CD14-positive monocyte (primary cell): ENCODE measurements around the gene MGME1. TPM values are rescaled to one million over a fixed set of nuclear protein-coding genes. Genes with fewer than 3 reads are reported as not detected.

Source experiments
- DNase-seq, 3 donors: peaks; one replicate each; pipeline ENCODE4 v3.0.0-alpha.2; 2011 to 2022
- H2AFZ ChIP-seq: 2 replicates; pipeline ENCODE4 v1.6.0; 2012; ENCODE audit warnings: mild to moderate bottlenecking, low read depth, low read length, inconsistent platforms; ENCODE audit not compliant: insufficient read depth, poor library complexity, severe bottlenecking
- H3K27ac ChIP-seq, 2 donors: 1 replicate in 1 of 2; 2 replicates in 1 of 2; pipeline ENCODE4 v1.5.1; 2012 to 2013; ENCODE audit warnings: low read length in 2 of 2, control low read depth in 1 of 2, inconsistent platforms in 1 of 2, low read depth in 1 of 2, mild to moderate bottlenecking in 1 of 2
- H3K27me3 ChIP-seq, 2 donors: one replicate each; pipeline versions ENCODE4 v1.6.0 to v1.6.1; 2011 to 2013; ENCODE audit warnings: low read length in 2 of 2; ENCODE audit not compliant: control insufficient read depth in 2 of 2, insufficient read depth in 2 of 2
- H3K36me3 ChIP-seq, 2 donors: replicated peaks in 1 of 2; 1 replicate in 1 of 2; 2 replicates in 1 of 2; pipeline versions ENCODE4 v1.5.1 to v1.6.1; 2012 to 2013; ENCODE audit warnings: low read length in 2 of 2, control low read depth in 1 of 2, inconsistent platforms in 1 of 2, mild to moderate bottlenecking in 1 of 2; ENCODE audit not compliant: insufficient read depth in 2 of 2, control insufficient read depth in 1 of 2
- H3K4me1 ChIP-seq, 2 donors: 1 replicate in 1 of 2; 2 replicates in 1 of 2; pipeline versions ENCODE4 v1.5.1 to v1.6.1; 2012 to 2013; ENCODE audit warnings: low read length in 2 of 2, control low read depth in 1 of 2, inconsistent platforms in 1 of 2, mild to moderate bottlenecking in 1 of 2, moderate library complexity in 1 of 2; ENCODE audit not compliant: insufficient read depth in 2 of 2, control insufficient read depth in 1 of 2
- H3K4me2 ChIP-seq: replicated peaks from 2 replicates; pipeline ENCODE3; 2012; ENCODE audit warnings: low read length, moderate library complexity, mild to moderate bottlenecking; ENCODE audit not compliant: poor library complexity, severe bottlenecking; ENCODE audit errors: extremely low read depth
- H3K4me3 ChIP-seq, 3 experiments: fragments of 200-600 bp in 1 of 3; sonication (generic) in 1 of 3; replicated peaks in 1 of 3; 1 replicate in 2 of 3; 2 replicates in 1 of 3; pipeline ENCODE4 v1.5.1; 2011 to 2013; ENCODE audit warnings: low read length in 3 of 3, mild to moderate bottlenecking in 3 of 3, control low read depth in 2 of 3, low read depth in 2 of 3, inconsistent platforms in 1 of 3, moderate library complexity in 1 of 3
- H3K79me2 ChIP-seq: 2 replicates; pipeline ENCODE4 v1.6.0; 2012; ENCODE audit warnings: mild to moderate bottlenecking, control low read depth, inconsistent platforms, low read length, moderate library complexity; ENCODE audit not compliant: insufficient read depth
- H3K9ac ChIP-seq: 2 replicates; pipeline ENCODE4 v1.6.0; 2017; ENCODE audit warnings: low read length, mild to moderate bottlenecking; ENCODE audit not compliant: insufficient read depth, poor library complexity, severe bottlenecking
- H3K9me3 ChIP-seq, 2 donors: replicated peaks in 1 of 2; 1 replicate in 1 of 2; 2 replicates in 1 of 2; pipeline versions ENCODE4 v1.5.1 to v1.6.1; 2012 to 2013; ENCODE audit warnings: low read length in 2 of 2, control low read depth in 1 of 2; ENCODE audit not compliant: control insufficient read depth in 1 of 2, insufficient read depth in 1 of 2
- H4K20me1 ChIP-seq: 2 replicates; pipeline ENCODE4 v1.6.0; 2012; ENCODE audit warnings: mild to moderate bottlenecking, low read length, control low read depth, moderate library complexity; ENCODE audit not compliant: insufficient read depth
- H3K27ac Mint-ChIP-seq, 7 donors: one replicate each; pipeline ENCODE4 v1.8.0; 2020; ENCODE audit warnings: mild to moderate bottlenecking in 7 of 7, mixed read lengths in 7 of 7, moderate library complexity in 6 of 7, inconsistent platforms in 2 of 7
- H3K27me3 Mint-ChIP-seq, 3 donors: one replicate each; pipeline ENCODE4 v1.8.0; 2021 to 2022; ENCODE audit warnings: low read depth in 3 of 3, mild to moderate bottlenecking in 3 of 3, mixed read lengths in 3 of 3, moderate library complexity in 3 of 3, inconsistent platforms in 1 of 3
- H3K36me3 Mint-ChIP-seq, 2 donors: one replicate each; pipeline ENCODE4 v1.8.0; 2020; ENCODE audit warnings: mixed read lengths in 2 of 2, inconsistent platforms in 1 of 2, mild to moderate bottlenecking in 1 of 2
- H3K4me1 Mint-ChIP-seq: one replicate; pipeline ENCODE4 v1.8.0; 2020; ENCODE audit warnings: mild to moderate bottlenecking, mixed read lengths
- H3K4me3 Mint-ChIP-seq, 2 donors: one replicate each; pipeline ENCODE4 v1.8.0; 2020; ENCODE audit warnings: mild to moderate bottlenecking in 2 of 2, mixed read lengths in 2 of 2, moderate library complexity in 1 of 2
- H3K9me3 Mint-ChIP-seq, 7 donors: one replicate each; pipeline ENCODE4 v1.8.0; 2020 to 2022; ENCODE audit warnings: mixed read lengths in 7 of 7, mild to moderate bottlenecking in 6 of 7, moderate library complexity in 6 of 7, inconsistent platforms in 2 of 7
- whole genome bisulfite sequencing: methylation state at CpG from one replicate; pipeline ENCODE4 v1.1.5; 2013; ENCODE audit warnings: missing lambda C conversion rate; ENCODE audit not compliant: insufficient coverage; 5-methylcytosine and 5-hydroxymethylcytosine counted together
- intact Hi-C, 2 donors: fragments of 100-400 bp; cut with micrococcal nuclease; formaldehyde crosslinking; loops; one replicate each; pipeline versions ENCODE4 v1.15.0 to v1.15.1; 2023
- polyA plus RNA-seq, 3 donors: library from polyadenylated mRNA; depleted of rRNA in 1 of 3; unstranded in 2 of 3; stranded (reverse) in 1 of 3; fragments of 300-500 nt in 2 of 3; fragments of >200 nt in 1 of 3; fragmentation: Illumina TruSeq in 2 of 3; gene quantifications; 1 replicate in 2 of 3; 2 replicates in 1 of 3; pipeline ENCODE4 v1.2.3, GENCODE V29; 2012 to 2021
- TF ChIP-seq, protein P1 (sequence below): fragments of 200-600 bp; IDR thresholded peaks from one replicate; pipeline ENCODE4 v1.8.0; 2022; ENCODE audit warnings: antibody characterized with exemption, mild to moderate bottlenecking

Gene MGME1
- polyA plus RNA-seq, 3 donors = 2.5 to 20.1 (median 13.4) TPM

DNA sequence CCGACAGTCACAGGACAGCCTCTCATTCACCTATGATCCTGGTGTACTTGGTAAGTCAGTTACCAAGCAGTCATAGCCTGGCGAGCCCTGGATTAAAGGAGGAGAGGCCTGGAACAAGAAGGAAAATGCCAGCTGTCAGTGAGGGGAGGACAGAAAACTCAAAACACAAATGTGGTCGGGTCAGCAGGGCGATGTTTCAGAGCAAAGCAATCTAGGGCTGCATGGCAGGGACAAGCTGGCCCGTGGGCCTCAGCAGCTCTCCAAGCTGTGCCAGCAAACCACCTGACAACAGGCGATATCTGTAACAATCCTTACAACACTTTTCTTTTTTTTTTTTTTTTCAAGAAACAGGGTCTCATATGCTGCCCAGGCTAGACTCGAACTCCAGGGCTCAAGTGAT lies 40.3 kb downstream of the MGME1 start:
- H3K36me3 ChIP-seq = no peaks in the 10 kb centered on the region
- no peak overlapping the region for H3K4me2 ChIP-seq
- no peak overlapping the region for H3K9ac ChIP-seq
- intact Hi-C loops = no loop called here
- no peaks in the 10 kb centered on the region for H3K36me3 Mint-ChIP-seq
- H3K27ac Mint-ChIP-seq = no peak overlapping the region
- H3K4me1 Mint-ChIP-seq = peaks cover 14% of the 10 kb centered on the region
- H3K4me1 ChIP-seq = no peaks in the 10 kb centered on the region
- H3K9me3 ChIP-seq = no peaks in the 10 kb centered on the region
- H3K9me3 Mint-ChIP-seq = peaks cover 0 to 1% (median 0%) of the 10 kb centered on the region in 7 donors
- no peaks in the 10 kb centered on the region for H3K27me3 ChIP-seq
- no peak overlapping the region for H3K4me3 ChIP-seq
- 98% methylated on average over 4 of the region's 7 CpGs for WGBS
- H2AFZ ChIP-seq = no peak overlapping the region
- no peak overlapping the region for H3K4me3 Mint-ChIP-seq
- H3K79me2 ChIP-seq = no peaks in the 10 kb centered on the region
- TF ChIP-seq, protein P1, sequence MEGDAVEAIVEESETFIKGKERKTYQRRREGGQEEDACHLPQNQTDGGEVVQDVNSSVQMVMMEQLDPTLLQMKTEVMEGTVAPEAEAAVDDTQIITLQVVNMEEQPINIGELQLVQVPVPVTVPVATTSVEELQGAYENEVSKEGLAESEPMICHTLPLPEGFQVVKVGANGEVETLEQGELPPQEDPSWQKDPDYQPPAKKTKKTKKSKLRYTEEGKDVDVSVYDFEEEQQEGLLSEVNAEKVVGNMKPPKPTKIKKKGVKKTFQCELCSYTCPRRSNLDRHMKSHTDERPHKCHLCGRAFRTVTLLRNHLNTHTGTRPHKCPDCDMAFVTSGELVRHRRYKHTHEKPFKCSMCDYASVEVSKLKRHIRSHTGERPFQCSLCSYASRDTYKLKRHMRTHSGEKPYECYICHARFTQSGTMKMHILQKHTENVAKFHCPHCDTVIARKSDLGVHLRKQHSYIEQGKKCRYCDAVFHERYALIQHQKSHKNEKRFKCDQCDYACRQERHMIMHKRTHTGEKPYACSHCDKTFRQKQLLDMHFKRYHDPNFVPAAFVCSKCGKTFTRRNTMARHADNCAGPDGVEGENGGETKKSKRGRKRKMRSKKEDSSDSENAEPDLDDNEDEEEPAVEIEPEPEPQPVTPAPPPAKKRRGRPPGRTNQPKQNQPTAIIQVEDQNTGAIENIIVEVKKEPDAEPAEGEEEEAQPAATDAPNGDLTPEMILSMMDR = no peak
- H3K27me3 Mint-ChIP-seq = no peaks in the 10 kb centered on the region
- DNase-seq = no peak
- no peak overlapping the region for H3K27ac ChIP-seq
- H4K20me1 ChIP-seq = no peaks in the 10 kb centered on the region

DNA sequence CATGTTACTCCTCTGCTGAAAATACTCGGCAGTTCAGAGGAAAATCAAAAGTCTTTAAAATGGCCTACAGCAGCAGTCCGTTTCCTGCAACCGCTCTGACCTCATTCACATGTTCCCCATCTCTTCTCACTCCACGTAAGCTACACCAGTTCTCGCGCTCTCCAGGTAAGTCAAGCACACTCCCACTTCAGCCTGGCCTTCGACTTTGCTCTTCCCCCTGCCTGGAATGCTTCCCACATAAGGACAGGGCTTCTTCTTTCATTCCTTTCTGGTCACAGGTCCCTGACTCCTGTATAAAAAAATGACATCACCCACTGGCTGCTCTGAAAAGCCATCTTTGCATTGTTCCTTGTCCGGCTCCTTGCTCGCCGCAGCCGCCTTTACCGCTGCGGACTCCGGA lies 42.7 kb downstream of the MGME1 start:
- H3K36me3 ChIP-seq = no peaks in the 10 kb centered on the region
- no peaks in the 10 kb centered on the region for H3K9me3 ChIP-seq
- H4K20me1 ChIP-seq = no peaks in the 10 kb centered on the region
- Mint-ChIP-seq H3K36me3 (no peaks in the 10 kb centered on the region), H3K27ac (peak overlapping the region in 1 of 7 donors; percentile 18), H3K4me3 (no peak overlapping the region), H3K27me3 (no peaks in the 10 kb centered on the region), H3K4me1 (peaks cover 5% of the 10 kb centered on the region), H3K9me3 (peaks cover 0 to 1% (median 0%) of the 10 kb centered on the region in 7 donors)
- no peaks in the 10 kb centered on the region for H3K4me1 ChIP-seq
- intact Hi-C loops = no loop called here
- no peak overlapping the region for H3K9ac ChIP-seq
- H3K79me2 ChIP-seq = no peaks in the 10 kb centered on the region
- WGBS = 94% methylated on average over 7 of the region's 14 CpGs
- no peak overlapping the region for H3K27ac ChIP-seq
- no peak overlapping the region for H3K4me3 ChIP-seq
- no peaks in the 10 kb centered on the region for H3K27me3 ChIP-seq
- no peak overlapping the region for H3K4me2 ChIP-seq
- TF ChIP-seq, protein P1 = no peak
- no peak for DNase-seq
- no peak overlapping the region for H2AFZ ChIP-seq
